Duodenal mucosa (tissue), 2 donors: ENCODE measurements around the gene YAP1.

ENCODE experiments used
- H3K27ac ChIP-seq: one replicate; pipeline ENCODE4 v1.7.0; 2013; ENCODE audit warnings: low read depth, low read length
- H3K27me3 ChIP-seq, 2 donors: one replicate each; pipeline ENCODE4 v1.7.0; 2013; ENCODE audit warnings: low read length in 2 of 2, control low read depth in 1 of 2; ENCODE audit not compliant: insufficient read depth in 2 of 2, control insufficient read depth in 1 of 2
- H3K36me3 ChIP-seq, 2 donors: one replicate each; pipeline ENCODE4 v1.7.0; 2013; ENCODE audit warnings: low read length in 2 of 2, control low read depth in 1 of 2; ENCODE audit not compliant: insufficient read depth in 2 of 2, control insufficient read depth in 1 of 2
- H3K4me1 ChIP-seq, 2 donors: one replicate each; pipeline ENCODE4 v1.7.0; 2013; ENCODE audit warnings: low read length in 2 of 2, control low read depth in 1 of 2; ENCODE audit not compliant: insufficient read depth in 2 of 2, control insufficient read depth in 1 of 2
- H3K4me3 ChIP-seq, 2 donors: one replicate each; pipeline ENCODE4 v1.7.0; 2013; ENCODE audit warnings: low read length in 2 of 2, low read depth in 1 of 2
- H3K9ac ChIP-seq, 2 donors: one replicate each; pipeline ENCODE4 v1.7.0; 2013; ENCODE audit warnings: low read length in 2 of 2, low read depth in 1 of 2
- H3K9me3 ChIP-seq, 2 donors: one replicate each; pipeline ENCODE4 v1.7.0; 2013; ENCODE audit warnings: low read length in 2 of 2, control low read depth in 1 of 2; ENCODE audit not compliant: control insufficient read depth in 1 of 2

Gene YAP1

DNA sequence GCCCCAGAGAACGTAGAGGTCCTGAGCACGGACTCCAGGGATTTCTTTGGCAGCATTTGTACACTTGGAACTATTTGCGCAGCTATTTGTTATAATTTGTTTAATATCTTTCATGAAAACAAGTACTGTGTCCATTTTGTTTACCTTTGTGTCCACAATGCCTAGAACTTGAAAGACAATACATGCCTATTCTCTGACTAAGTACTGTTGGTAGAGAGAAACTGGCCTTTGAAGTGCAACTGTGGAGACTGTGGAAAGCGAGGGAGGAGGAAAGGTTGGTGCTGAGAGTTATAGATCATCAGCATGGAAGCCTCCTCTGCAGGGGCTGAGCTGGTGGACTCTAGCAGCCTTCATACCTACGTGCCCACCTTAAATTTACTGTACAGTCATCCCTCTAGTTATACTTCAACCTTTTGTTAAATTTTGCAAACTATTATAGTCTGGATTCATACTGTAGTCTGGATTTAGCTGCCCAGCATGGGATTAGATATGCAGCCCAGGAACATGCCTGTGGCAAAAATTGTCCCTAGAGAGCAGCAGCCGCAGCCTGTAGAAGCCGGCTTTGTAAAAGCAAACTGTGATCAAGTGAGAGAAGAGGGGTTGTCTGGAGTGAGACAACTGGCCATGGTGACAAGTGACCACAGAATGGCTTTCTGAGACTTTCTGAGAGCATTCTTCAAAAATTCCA lies 24.2 kb upstream of the YAP1 start:
- no peak overlapping the region for H3K9ac ChIP-seq
- H3K27ac ChIP-seq = no peak overlapping the region
- no peak overlapping the region for H3K4me3 ChIP-seq
- H3K9me3 ChIP-seq = no peaks in the 10 kb centered on the region
- H3K27me3 ChIP-seq = no peaks in the 10 kb centered on the region
- no peaks in the 10 kb centered on the region for H3K4me1 ChIP-seq
- H3K36me3 ChIP-seq = no peaks in the 10 kb centered on the region

DNA sequence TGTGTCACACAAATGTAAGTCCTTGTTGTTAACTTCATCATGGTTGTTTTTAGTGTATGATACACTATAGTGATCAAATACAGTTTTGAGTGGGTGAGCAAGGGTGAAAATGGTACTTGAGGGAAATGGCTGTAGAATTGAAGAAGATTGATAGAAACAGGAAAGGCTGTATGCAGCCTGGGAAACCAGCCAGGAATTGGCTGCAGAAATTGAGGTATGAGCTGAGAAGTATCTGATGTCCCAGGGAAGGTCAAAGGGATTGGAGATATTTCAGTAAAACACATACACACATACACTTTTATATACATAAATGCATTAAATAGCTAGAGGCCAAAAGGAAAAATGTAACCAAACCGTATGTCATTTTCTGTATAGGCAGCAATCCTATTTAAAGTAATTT lies 13.1 kb upstream of the YAP1 start:
- no peaks in the 10 kb centered on the region for H3K9me3 ChIP-seq
- no peaks in the 10 kb centered on the region for H3K27me3 ChIP-seq
- no peaks in the 10 kb centered on the region for H3K36me3 ChIP-seq
- no peak overlapping the region for H3K27ac ChIP-seq
- no peak overlapping the region for H3K4me3 ChIP-seq
- no peak overlapping the region for H3K9ac ChIP-seq
- no peaks in the 10 kb centered on the region for H3K4me1 ChIP-seq

DNA sequence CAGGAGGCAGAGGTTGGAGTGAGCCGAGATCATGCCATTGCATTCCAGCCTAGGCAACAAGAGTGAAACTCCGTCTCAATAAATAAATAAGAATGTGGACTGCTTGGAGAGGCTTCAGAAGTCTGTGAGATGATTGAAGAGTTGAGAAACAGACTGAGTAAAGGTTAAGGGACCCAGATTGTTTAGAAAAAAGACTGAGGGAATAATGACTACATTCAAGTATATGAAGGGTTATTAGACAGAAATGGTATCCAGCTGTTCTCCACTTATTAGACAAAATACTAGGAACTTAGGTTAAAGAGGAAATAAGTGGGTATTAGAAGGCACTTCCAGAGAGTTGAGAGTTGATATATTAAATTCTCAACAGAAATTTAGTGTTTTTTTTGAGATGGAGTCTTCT lies 10.5 kb upstream of the YAP1 start:
- H3K4me3 ChIP-seq = no peak overlapping the region
- H3K9ac ChIP-seq = no peak overlapping the region

DNA sequence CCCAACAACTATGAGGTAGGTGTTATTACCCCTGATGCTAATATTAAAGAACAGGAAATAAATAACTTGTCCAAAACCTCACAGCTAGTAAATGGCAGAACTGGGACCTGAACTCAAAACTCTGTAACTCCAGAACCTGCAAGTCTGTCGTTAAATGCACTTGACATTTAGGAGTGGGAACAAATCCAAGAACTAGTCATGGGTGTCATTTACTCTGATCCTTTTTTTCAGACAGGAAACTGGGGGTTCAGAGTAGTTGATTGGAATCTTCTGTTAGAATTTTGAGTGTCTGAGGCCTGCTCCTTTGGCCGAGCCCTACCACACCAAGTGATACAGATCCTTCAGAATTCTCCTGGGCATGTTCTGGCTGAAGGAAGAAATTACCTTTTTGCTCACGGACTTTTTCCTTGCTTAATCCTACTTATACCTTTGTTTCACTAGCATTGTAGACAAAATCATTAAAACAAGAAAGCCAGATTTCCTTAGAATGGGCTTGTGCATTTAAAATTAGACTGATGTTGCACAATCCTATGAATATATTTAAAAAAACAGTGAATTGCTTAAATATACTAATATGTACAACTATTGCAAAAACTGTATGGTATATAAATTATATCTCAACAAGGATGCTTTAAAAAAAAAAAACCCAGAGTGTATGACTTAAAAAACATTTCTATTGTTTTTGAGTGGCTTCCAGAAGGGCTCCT lies 1.4 kb upstream of the YAP1 start:
- no peaks in the 10 kb centered on the region for H3K27me3 ChIP-seq
- H3K4me3 ChIP-seq = no peak overlapping the region

More for the DNA sequence above, 10.5 kb upstream of the YAP1 start:
- Histone ChIP-seq H3K9me3 (no peaks in the 10 kb centered on the region), H3K4me1 (no peaks in the 10 kb centered on the region), H3K27me3 (no peaks in the 10 kb centered on the region), H3K36me3 (no peaks in the 10 kb centered on the region), H3K27ac (no peak overlapping the region)

DNA sequence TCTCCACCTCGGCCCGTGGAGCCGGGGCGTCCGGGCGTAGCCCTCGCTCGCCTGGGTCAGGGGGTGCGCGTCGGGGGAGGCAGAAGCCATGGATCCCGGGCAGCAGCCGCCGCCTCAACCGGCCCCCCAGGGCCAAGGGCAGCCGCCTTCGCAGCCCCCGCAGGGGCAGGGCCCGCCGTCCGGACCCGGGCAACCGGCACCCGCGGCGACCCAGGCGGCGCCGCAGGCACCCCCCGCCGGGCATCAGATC lies 439 bp downstream of the YAP1 start:
- peak overlapping the region; percentile 93 for H3K27ac ChIP-seq
- no peaks in the 10 kb centered on the region for H3K9me3 ChIP-seq
- peaks cover 5 to 8% of the 10 kb centered on the region in 2 donors for H3K4me1 ChIP-seq
- no peaks in the 10 kb centered on the region for H3K27me3 ChIP-seq
- H3K36me3 ChIP-seq = no peaks in the 10 kb centered on the region
- H3K4me3 ChIP-seq = peak overlapping the region; percentile 80 to 85
- H3K9ac ChIP-seq = peak overlapping the region; percentile 58 to 90

More for the DNA sequence above, 1.4 kb upstream of the YAP1 start:
- Histone ChIP-seq H3K27ac (no peak overlapping the region), H3K9me3 (no peaks in the 10 kb centered on the region), H3K36me3 (no peaks in the 10 kb centered on the region), H3K4me1 (peaks cover 0 to 7% of the 10 kb centered on the region in 2 donors), H3K9ac (no peak overlapping the region)

DNA sequence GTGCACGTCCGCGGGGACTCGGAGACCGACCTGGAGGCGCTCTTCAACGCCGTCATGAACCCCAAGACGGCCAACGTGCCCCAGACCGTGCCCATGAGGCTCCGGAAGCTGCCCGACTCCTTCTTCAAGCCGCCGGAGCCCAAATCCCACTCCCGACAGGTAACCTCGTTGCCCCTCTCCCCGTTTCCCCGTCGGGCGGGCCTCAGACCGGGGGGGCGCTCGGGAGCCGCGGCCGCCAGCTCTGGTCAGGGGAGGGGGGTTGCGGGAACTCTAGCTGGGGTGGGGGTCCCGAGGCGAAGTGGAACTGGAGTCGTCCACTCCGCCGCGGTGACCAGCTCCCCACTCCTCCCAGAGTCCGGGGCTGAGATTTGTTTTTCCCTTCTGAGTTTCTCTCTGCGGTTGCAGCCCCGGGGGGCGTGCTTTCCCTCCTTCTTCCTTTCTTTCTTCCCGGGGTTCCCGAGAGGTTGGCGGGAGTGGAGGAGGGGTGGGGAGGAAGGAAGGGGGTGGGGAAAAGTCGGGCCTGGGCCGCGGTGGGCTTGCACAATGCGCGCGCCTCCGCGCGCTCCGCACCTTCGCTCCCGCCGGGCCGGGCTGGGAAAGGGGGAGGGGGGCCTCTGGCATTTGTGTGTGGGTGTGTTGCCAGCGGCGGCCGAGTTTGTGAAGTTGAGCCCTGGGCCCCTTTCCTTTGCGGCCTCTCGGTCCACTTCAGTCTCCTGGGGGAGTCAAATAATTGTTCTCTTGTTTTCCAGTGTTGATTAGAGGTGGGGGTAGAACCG lies 952 bp downstream of the YAP1 start:
- peaks cover 10 to 13% of the 10 kb centered on the region in 2 donors for H3K4me1 ChIP-seq
- no peaks in the 10 kb centered on the region for H3K9me3 ChIP-seq
- H3K36me3 ChIP-seq = no peaks in the 10 kb centered on the region
- H3K27ac ChIP-seq = peak overlapping the region; percentile 93
- peak overlapping the region; percentile 58 to 90 for H3K9ac ChIP-seq
- H3K4me3 ChIP-seq = peak overlapping the region; percentile 80 to 85
- no peaks in the 10 kb centered on the region for H3K27me3 ChIP-seq

DNA sequence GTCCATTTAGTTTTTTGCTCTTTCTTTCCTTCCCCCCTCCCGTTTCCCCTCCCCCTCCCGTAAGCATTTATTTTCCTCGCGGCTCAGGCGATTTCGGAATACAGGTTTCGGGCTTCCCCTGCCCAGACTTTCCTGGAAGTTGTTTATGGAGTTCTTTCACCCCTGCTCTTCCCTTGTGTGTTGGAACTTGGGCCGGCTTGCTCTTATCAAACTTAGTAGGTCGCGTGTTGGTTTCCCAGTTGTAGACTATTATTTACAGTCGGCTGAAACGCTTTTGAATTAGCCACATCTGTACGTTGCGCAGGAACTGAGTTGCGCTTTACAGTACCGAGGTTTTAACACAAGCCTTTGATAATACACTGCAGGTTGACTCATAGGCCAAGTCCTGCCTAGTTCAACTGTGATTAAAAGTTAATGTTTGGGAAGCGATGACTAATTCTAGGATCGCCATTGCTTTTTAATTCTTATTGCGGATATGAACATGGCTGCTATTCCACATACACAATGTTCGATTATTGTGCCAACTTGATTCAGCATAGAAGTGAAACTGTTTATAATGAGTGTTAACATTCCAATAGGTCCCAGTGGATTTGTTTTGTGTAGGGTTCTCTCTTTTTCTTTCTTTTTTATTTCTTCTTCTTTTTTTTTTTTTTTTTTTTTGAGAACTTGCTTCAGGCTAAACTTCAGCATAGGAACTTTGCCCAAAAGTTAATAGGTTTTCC lies 1.7 kb downstream of the YAP1 start:
- no peaks in the 10 kb centered on the region for H3K27me3 ChIP-seq
- no peaks in the 10 kb centered on the region for H3K36me3 ChIP-seq
- no peaks in the 10 kb centered on the region for H3K9me3 ChIP-seq
- H3K9ac ChIP-seq = peak overlapping the region; percentile 54 to 90
- peaks cover 13 to 16% of the 10 kb centered on the region in 2 donors for H3K4me1 ChIP-seq
- H3K27ac ChIP-seq = peak overlapping the region; percentile 93
- H3K4me3 ChIP-seq = peak overlapping the region; percentile 80 to 85

DNA sequence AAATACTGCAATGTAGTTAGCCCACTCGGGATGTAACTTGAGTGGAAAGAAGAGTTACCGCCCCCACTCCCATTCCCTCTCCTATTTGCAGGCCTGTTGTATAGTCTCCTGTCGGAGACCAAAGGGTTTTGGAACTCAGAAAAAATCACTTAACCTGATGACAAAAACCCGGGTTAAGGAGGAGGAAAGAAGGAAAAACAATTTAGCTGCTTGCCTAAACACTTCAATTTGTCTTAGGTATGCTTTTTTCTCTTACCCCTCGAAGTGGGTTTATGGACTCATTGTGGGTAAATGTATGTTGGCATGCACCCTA lies 2.2 kb downstream of the YAP1 start:
- Histone ChIP-seq H3K4me3 (peak overlapping the region; percentile 80 to 85), H3K27ac (peak overlapping the region; percentile 93), H3K9me3 (no peaks in the 10 kb centered on the region), H3K4me1 (peaks cover 13 to 21% of the 10 kb centered on the region in 2 donors), H3K9ac (peak overlapping the region; percentile 32 to 90), H3K36me3 (no peaks in the 10 kb centered on the region), H3K27me3 (no peaks in the 10 kb centered on the region)

DNA sequence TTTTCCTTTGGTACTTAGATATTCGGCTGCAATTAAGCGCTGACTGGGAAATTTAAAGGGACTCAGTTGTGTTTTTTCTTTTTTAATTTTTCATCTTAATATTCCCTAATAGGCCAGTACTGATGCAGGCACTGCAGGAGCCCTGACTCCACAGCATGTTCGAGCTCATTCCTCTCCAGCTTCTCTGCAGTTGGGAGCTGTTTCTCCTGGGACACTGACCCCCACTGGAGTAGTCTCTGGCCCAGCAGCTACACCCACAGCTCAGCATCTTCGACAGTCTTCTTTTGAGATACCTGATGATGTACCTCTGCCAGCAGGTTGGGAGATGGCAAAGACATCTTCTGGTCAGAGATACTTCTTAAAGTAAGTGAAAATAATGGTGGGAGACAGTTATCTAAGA lies 3.8 kb downstream of the YAP1 start:
- Histone ChIP-seq H3K9ac (no peak overlapping the region), H3K27ac (no peak overlapping the region), H3K4me1 (peaks cover 13 to 28% of the 10 kb centered on the region in 2 donors), H3K36me3 (no peaks in the 10 kb centered on the region), H3K9me3 (no peaks in the 10 kb centered on the region), H3K27me3 (no peaks in the 10 kb centered on the region), H3K4me3 (no peak overlapping the region)

DNA sequence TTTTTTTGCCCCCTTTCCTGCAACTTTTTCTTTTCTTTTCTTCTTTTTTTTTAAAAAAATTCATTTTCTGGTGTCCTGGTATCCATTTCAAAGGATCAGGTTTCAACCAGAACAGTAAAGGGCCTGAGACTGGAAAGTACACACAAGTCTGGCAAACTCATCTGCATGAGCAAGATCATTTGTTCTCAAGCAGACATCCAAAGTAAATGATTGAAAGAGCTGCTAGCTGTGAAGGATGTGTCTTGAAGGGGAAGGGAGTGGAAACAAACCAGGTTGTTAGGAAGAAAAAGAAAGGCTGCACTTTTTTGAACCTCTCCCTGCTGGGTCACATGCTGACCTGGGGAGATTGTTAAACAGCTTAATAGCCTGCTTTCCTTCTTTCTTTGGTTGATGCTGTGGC lies 5.3 kb downstream of the YAP1 start:
- no peaks in the 10 kb centered on the region for H3K36me3 ChIP-seq
- no peak overlapping the region for H3K9ac ChIP-seq
- H3K4me1 ChIP-seq = peaks cover 7 to 29% of the 10 kb centered on the region in 2 donors
- no peak overlapping the region for H3K27ac ChIP-seq
- no peak overlapping the region for H3K4me3 ChIP-seq
- no peaks in the 10 kb centered on the region for H3K9me3 ChIP-seq
- H3K27me3 ChIP-seq = no peaks in the 10 kb centered on the region
